GM18505 (cell line): ENCODE measurements around the gene KIF11.
"Not testable (repeated sequence)": the region's sequence is repeated elsewhere in the genome, so short reads cannot be mapped to it uniquely, and the experiment has no call there.

Source experiments
- ATAC-seq: cut with Tn5 transposase; IDR thresholded peaks from one replicate; pipeline ENCODE4 v1.9.1; 2021; ENCODE audit not compliant: unreplicated experiment
- POLR2A ChIP-seq: IDR thresholded peaks from 4 replicates; pipeline ENCODE4 v1.6.1; 2011; ENCODE audit warnings: borderline replicate concordance; ENCODE audit not compliant: insufficient read depth, insufficient read length; ENCODE audit errors: extremely low read depth

The KIF11 gene

DNA sequence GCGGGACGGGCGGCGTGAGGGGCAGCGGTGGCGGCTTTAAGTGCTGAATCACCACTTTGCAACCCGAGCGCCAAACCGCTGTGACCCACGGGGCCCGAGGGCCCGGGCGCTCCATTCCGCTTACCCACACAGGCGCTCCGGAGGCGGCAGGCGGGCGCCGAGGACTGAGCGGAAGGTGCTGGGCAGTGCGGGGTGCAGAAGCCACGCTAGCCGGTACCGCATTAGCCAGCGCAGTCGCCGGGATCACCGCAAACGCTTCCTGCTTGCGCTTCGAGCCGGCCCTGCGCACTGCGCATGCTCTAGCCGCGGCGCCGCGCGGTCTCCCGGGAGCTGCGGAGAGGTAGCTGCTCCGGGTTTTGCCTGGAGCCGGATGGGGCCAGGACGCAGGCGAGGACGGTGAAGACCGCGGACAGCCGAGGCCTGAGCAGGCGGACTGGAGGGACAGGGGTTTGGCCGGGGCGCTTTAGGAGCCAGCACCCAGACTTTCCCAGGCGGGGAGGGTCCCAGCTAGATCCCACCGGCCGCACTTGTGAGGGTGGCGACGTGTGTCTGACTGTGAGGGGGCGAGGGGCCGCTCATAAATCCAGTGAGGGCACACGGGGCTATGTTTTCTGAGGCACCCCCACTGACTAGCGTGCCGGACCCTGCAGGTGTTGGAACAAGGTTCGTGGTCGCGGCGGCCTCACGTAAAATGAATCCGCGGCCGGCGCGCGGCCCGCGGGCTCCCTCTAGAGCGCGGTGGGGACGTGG is 19.0 kb upstream of the KIF11 start, which contains the start of gene IDE:
Gene IDE, minus strand, starts transcription at position 296 of the 750 bp plus-strand sequence. Its CDS starts 74 bp downstream, at position 222.
- peak; percentile 73 for ATAC-seq
- TF ChIP-seq POLR2A = peak; percentile 84

DNA sequence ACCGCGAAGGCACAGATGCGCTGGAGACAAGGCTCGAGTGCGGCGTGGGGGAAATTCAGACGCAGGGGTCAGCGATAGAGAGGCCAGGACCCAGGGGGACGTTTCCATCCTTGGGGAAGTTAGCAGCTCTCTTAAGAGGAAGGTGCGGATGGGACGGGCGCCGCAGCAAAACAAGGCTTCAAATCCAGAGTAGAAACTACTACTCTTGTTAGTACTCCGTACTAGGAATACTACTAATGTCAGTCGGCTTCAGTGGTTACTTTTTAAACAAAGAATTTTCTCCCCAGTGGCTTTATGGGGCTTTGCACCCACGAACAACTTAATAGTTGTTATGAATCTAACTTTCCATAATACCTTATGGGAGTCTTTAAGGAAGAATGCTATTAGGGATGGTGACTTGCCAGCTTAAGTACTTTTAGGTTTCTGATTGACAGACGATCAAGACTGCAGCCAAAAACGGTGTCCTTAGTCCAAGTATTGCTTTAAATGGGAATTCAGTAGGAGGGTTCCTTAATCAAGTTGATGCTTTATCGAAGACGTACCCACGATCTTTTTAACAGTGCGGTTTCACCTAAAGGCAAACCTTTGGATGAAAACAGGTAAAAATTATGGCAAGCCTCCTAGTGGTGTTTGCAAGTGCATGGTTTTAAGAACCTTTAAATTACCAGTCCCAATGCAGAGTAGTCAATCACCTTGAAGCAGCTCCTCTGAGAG is 18.2 kb upstream of the KIF11 start:
- ATAC-seq = peak; percentile 16

DNA sequence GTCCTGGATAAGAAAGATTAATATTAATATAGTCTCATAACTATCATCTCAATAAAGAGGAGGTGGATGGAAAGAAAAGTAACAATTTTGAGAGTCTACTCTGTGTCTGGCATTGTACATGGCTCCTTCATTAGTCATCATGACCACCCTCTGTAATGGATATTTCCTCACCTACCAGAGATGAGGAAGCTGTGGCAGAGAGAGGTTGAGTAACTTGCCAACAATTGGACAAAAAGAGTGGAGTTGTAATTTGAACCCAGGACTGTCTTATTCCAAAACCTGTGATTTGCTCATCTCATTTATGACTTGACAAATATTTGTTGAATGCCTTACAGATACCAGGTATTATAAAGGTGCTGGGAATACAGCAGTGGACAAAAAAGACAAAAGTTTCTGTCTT is 17.0 kb upstream of the KIF11 start:
- no peak for ATAC-seq
- no peak for TF ChIP-seq POLR2A

More for the DNA sequence above, 18.2 kb upstream of the KIF11 start:
- no peak for TF ChIP-seq POLR2A

- not testable (repeated sequence) for ATAC-seq
Observed at GRCh38 chr10:92582347-92582746, 10.6 kb upstream of the KIF11 start.

DNA sequence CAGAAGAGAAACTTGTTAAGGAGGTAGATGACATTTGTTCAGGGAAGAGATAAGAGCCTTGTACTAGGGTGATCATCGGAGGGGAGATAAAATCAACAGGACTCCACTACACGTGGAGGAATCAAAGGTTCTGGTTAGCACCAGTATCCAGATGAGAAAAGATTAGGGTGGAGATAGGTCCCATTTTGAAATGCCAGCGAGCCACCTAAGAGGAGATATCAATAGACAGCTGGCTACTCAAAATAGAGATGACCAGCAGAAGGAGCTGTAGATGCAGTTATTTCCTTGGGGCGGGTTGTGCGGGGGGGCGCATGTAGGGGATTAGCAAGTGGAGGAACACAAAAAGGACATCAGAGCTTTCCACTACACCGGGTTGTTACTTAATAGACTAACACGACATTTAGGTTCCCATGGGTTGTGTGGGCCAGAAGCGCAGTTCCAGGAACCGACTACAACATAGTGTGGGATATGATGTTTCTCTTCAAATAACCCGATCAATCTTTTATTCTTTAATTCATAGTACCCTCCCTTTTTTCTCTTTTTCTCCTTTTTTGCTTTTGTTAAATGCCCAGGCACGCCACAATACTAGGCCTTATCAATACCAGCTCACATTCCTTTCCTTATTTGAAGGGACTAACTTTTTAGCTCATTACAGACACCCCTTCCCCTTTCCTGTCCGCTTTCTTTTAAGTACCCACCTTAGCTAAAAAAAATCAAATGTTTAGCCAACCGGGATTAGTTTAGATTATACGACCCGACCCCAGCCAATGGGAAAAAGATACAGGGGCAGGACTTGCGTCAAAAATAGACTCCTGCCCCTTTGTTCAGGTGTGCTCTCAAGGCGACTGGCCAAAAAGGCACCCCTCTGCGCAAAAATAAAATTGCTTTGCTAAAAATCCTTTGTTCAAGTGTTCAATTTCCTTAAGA is 2.0 kb upstream of the KIF11 start:
- ATAC-seq = peak; percentile 6
- no peak for TF ChIP-seq POLR2A

GRCh38 chr10:92591550-92592022 is 1.3 kb upstream of the KIF11 start:
- ATAC-seq = peak; percentile 75
- TF ChIP-seq POLR2A = peak; percentile 94

DNA sequence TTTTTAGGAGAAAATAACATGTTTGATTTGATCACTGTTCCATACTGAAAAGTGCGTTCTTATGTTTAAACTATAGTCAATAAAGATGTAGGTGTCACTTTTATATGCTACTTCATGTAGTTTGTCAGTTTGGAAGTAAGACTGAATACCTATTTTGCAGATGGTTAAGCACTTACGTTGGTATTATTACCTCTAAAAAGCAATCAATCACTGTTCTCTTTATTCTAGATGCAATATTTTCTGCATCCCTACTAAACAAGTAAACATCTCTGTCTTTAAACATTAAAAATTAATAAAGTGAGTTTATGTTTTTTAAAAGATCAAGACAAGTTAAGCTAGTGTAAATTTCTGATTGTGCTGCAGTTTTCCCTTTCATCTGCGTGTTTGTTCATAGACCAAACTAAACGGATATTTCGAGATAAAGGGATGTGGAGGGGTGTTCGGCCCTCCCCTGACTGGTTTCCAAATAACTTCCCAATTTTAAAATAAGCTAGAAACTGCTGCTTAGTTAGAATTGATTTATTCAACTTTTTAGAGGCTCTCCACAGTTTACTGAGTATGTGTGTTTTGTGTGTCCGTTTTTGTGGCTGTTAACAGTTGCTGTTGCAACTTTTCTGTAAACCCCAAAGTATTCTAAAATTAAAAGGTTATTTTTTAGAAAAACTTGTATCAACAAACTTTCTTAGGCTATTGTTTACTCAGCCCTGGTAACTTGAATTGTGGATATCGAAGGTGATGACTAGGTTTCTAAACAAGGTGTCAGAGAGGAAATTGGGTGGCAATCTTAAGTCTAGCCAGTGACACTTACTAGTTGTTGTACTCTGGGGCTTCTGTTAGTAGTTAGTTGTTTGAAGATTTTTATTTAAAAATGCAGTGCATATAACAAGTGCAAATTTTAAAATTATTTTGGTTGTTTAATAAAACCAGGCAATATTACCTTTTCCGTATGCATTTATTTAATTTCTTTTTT is 974 bp downstream of the KIF11 start:
- ATAC-seq = no peak
- no peak for TF ChIP-seq POLR2A

DNA sequence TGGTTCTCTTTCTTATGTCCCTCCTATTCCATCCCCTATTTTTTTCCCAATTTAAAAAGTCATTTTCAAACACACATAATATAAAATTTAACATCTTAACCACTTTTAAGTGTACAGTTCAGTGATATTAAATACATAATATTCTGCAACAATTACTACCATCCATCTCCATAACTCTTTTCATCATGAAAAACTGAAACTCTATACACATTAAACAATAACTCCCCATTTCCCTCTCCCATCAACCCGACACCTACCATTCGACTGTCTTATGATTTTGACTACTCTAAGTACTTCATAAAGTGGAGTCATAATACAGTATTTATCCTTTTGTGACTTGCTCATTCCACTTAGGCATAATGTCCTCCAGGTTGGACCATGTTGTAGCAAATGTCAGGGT is 2.6 kb downstream of the KIF11 start:
- ATAC-seq = no peak
- TF ChIP-seq POLR2A = no peak

DNA sequence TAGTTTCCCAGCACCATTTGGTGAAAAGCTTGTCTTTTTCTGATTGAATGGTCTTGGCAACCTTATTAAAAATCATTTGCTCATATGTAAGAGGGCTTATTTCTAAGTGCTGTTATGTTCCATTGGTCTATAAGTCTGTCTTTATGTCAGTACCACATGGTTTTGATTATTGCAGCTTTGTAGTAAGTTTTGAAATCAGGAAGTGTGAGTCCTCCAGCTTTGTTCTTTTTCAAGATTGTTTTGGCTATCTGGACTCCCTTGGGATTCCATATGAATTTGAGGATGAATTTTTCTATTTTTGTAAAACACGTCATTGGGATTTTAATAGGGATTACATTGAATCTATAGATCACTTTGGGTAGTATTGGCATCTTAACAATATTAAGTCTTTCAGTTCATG is 5.4 kb downstream of the KIF11 start:
- ATAC-seq = no peak
- no peak for TF ChIP-seq POLR2A

- no peak for ATAC-seq
Observed at GRCh38 chr10:92604841-92605240, 11.9 kb downstream of the KIF11 start.

GRCh38 chr10:92615515-92615914 is 22.6 kb downstream of the KIF11 start:
- ATAC-seq = no peak
- TF ChIP-seq POLR2A = no peak

More at GRCh38 chr10:92604841-92605240, 11.9 kb downstream of the KIF11 start:
- TF ChIP-seq POLR2A = no peak

DNA sequence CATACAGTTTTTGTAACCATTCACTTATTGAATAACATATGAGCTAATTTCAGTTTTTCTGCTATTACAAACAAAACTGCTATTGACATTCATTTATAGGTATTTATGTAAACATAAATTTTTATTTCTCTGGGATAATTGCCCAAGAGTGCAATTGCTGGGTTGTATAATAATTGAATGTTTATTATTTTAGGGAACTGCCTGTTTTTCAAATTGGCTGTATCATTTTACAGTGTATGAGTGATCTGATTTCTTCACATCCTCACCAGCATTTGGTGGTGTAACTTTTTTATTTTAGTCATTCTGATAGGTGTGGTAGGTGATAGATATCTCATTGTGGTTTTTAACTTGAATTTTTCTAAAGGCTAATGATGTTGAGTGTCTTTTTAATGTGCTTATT is 26.4 kb downstream of the KIF11 start:
- TF ChIP-seq POLR2A = no peak
- ATAC-seq = no peak
